HL-60 (cell line): ENCODE measurements around the gene PRSS48.

ENCODE experiments used
- DNase-seq, 2 experiments: peaks; one replicate each; pipeline ENCODE4 v3.0.0-alpha.2; 2010 to 2020; ENCODE audit warnings: low read depth in 1 of 2, low spot score in 1 of 2
- H3K27ac ChIP-seq: fragments of 250-450 bp; sonication (Bioruptor Pico); replicated peaks from 2 replicates; pipeline ENCODE4 v1.5.1; 2020; ENCODE audit warnings: mild to moderate bottlenecking, moderate library complexity
- H3K27me3 ChIP-seq: fragments of 250-450 bp; sonication (Bioruptor Pico); 2 replicates; pipeline ENCODE4 v1.5.1; 2021; ENCODE audit warnings: mild to moderate bottlenecking, moderate library complexity; ENCODE audit not compliant: insufficient read depth, poor library complexity, severe bottlenecking
- H3K4me3 ChIP-seq: replicated peaks from 2 replicates; pipeline ENCODE4 v1.5.1; 2011; ENCODE audit warnings: mild to moderate bottlenecking, control low read depth, low read length; ENCODE audit not compliant: insufficient read depth
- CTCF ChIP-seq: IDR thresholded peaks from one replicate; pipeline ENCODE4 v1.5.1; 2011; ENCODE audit warnings: low read length, control low read depth, inconsistent platforms; ENCODE audit not compliant: insufficient read depth
- GABPA ChIP-seq: IDR thresholded peaks from 2 replicates; pipeline ENCODE4 v1.6.1; 2012; ENCODE audit warnings: low read depth
- POLR2AphosphoS5 ChIP-seq: IDR thresholded peaks from 2 replicates; pipeline ENCODE4 v1.6.1; 2012; ENCODE audit warnings: low read depth
- SPI1 ChIP-seq: IDR thresholded peaks from 2 replicates; pipeline ENCODE4 v1.6.1; 2012; ENCODE audit warnings: low read depth, mild to moderate bottlenecking, borderline replicate concordance
- TF ChIP-seq, protein P1 (sequence below): IDR thresholded peaks from 2 replicates; pipeline ENCODE4 v1.6.1; 2012; ENCODE audit warnings: low read depth; ENCODE audit not compliant: insufficient replicate concordance

The PRSS48 gene

DNA sequence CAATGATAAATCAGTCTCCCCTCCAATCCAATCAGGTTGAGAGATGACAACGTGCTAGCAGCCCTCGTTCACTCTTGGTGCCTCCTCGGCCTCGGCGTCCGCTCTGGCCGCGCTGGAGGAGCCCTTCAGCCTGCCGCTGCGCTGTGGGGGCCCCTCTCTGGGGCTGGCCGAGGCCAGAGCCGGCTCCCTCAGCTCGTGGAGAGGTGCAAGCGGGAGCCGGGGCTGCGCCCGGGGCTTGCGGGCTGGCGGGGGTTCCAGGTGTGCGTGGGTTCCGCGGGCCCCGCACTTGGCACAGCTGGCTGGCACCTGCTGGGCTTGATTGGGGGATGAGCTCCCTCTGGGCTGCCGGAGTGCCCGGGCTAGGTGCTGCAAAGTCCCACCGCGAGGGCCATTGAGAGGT lies 40.9 kb upstream of the PRSS48 start:
- TF ChIP-seq CTCF (no peak), GABPA (no peak), POLR2AphosphoS5 (no peak), SPI1 (no peak)
- TF ChIP-seq, protein P1, sequence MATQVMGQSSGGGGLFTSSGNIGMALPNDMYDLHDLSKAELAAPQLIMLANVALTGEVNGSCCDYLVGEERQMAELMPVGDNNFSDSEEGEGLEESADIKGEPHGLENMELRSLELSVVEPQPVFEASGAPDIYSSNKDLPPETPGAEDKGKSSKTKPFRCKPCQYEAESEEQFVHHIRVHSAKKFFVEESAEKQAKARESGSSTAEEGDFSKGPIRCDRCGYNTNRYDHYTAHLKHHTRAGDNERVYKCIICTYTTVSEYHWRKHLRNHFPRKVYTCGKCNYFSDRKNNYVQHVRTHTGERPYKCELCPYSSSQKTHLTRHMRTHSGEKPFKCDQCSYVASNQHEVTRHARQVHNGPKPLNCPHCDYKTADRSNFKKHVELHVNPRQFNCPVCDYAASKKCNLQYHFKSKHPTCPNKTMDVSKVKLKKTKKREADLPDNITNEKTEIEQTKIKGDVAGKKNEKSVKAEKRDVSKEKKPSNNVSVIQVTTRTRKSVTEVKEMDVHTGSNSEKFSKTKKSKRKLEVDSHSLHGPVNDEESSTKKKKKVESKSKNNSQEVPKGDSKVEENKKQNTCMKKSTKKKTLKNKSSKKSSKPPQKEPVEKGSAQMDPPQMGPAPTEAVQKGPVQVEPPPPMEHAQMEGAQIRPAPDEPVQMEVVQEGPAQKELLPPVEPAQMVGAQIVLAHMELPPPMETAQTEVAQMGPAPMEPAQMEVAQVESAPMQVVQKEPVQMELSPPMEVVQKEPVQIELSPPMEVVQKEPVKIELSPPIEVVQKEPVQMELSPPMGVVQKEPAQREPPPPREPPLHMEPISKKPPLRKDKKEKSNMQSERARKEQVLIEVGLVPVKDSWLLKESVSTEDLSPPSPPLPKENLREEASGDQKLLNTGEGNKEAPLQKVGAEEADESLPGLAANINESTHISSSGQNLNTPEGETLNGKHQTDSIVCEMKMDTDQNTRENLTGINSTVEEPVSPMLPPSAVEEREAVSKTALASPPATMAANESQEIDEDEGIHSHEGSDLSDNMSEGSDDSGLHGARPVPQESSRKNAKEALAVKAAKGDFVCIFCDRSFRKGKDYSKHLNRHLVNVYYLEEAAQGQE, result no peak
- no peak for DNase-seq
- Histone ChIP-seq H3K27ac (no peak overlapping the region), H3K27me3 (peaks cover 4% of the 10 kb centered on the region), H3K4me3 (no peak overlapping the region)

DNA sequence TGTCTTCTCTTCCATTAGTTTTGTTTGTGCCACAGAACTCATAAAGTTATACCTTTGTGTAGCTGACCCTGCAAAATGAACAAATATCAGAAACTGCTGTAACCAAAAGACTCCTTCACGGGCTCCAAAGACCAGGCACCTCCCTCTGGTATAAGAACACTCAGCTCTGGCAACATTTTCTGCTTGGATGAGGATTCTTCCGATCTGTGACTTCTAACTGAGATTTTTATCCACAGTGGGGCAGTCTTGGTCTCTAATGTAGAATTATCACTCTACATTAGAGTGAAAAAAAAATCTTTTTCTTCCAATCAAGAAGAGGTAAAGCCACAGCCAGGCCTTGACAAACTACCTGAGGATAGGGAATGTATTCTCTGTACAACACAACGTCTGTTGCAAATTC lies 38.5 kb upstream of the PRSS48 start:
- no peak for TF ChIP-seq GABPA
- TF ChIP-seq SPI1, result no peak
- TF ChIP-seq CTCF, result no peak
- no peak for TF ChIP-seq POLR2AphosphoS5
- TF ChIP-seq, protein P1, result no peak
- DNase-seq, result no peak

GRCh38 chr4:151239608-151240007 lies 37.4 kb upstream of the PRSS48 start:
- Histone ChIP-seq H3K27ac (no peak overlapping the region), H3K27me3 (peaks cover 5% of the 10 kb centered on the region), H3K4me3 (no peak overlapping the region)
- no peak for TF ChIP-seq GABPA
- TF ChIP-seq, protein P1, result no peak
- TF ChIP-seq POLR2AphosphoS5, result no peak
- TF ChIP-seq SPI1, result no peak
- TF ChIP-seq CTCF, result no peak
- DNase-seq, result no peak

More for the DNA sequence above, 38.5 kb upstream of the PRSS48 start:
- Histone ChIP-seq H3K27ac (no peak overlapping the region), H3K27me3 (peaks cover 4% of the 10 kb centered on the region), H3K4me3 (no peak overlapping the region)
